GM19025 (cell line): ENCODE measurements around the gene MAP2K6.

Experiments used
- ATAC-seq: cut with Tn5 transposase; IDR thresholded peaks from one replicate; pipeline ENCODE4 v1.9.1; 2021; ENCODE audit warnings: mild to moderate bottlenecking, low read depth, moderate library complexity; ENCODE audit not compliant: unreplicated experiment

The MAP2K6 gene

DNA sequence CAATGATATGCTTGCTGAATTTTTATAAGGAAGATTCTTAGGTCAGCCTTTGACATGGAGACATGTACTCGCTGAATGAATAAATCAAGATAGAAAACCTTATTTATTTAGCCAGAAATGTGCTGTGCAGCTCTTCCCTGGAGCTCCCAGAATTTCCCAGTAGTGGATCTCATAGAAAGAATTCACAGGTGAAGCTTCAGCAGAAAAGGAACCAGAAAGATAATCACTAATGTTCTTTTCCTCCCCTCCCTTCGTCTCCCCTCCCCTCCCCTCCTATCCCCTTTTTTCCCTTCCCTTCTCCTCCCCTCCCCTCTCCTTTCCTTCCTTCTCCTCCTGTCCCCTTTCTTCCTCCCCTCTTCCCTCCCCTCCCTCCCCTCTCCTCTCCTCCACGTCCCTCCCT lies 158.2 kb downstream of the MAP2K6 start:
- no peak for ATAC-seq

DNA sequence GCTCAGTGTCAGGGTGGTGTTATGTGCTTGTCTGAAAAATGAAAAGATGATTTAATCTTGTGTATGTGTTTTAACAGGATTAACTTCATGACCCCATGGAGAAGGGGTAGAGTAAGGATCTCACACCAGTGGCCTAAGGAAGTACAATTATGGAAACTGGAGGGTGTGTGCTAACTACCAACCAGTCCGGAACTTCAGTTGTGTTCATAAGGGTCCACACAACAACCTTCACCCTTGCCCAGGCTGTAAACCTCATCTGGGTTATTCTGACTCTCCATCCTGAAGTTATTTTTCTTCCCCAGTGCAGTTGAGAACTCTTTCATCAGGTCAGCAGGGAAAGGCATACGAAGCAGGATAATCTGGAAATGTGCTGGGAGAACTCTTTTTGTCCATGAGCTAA lies 158.9 kb downstream of the MAP2K6 start:
- no peak for ATAC-seq

GRCh38 chr17:69574257-69575197 lies 160.0 kb downstream of the MAP2K6 start:
- ATAC-seq = no peak

DNA sequence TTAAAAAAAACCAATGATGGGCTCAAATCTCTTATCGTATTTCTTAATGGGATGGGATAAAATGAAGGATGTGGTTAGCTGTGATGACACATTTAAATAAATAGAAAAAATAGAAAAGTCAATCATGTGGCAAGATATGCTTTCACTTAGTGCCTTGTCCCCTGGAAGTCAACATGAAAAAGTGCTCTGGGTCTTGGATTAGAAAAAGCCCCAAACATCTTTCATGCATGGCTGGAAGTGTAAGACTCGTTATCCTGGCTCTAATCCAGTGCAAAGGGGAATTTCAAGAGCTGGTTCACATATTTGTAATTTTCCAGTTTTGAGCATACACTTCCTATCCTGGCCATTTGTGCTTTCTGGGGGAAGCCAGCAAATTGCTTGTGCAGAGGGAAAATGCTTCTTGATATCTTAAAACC lies 160.9 kb downstream of the MAP2K6 start:
- ATAC-seq = no peak

GRCh38 chr17:69577098-69577497 lies 162.6 kb downstream of the MAP2K6 start:
- no peak for ATAC-seq

DNA sequence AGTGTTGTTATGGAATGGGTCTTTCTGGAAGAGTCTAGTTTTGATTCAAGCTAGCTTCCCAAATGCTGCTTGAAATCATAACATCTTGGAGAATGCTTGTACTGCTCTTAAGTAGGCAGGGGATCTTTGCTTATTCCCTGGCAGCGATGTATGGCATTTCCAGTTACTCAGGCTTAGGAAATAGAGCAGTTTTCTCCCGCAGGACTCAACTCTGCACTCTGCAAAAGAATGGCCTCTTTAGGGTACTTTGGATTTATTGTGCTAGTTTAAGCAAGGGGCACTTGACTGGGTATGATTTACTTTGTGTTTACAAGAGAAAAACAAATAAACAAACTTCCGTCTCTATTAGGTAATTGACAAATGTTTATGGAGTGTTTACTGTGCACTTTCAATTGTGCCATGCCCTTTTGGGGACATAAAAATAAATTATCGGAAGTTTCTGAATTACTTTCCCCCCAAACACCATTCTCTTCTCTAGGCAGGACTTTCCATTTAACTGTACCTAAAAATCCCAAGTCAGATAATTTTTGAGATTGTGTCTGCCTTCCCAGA lies 164.0 kb downstream of the MAP2K6 start:
- ATAC-seq = no peak

DNA sequence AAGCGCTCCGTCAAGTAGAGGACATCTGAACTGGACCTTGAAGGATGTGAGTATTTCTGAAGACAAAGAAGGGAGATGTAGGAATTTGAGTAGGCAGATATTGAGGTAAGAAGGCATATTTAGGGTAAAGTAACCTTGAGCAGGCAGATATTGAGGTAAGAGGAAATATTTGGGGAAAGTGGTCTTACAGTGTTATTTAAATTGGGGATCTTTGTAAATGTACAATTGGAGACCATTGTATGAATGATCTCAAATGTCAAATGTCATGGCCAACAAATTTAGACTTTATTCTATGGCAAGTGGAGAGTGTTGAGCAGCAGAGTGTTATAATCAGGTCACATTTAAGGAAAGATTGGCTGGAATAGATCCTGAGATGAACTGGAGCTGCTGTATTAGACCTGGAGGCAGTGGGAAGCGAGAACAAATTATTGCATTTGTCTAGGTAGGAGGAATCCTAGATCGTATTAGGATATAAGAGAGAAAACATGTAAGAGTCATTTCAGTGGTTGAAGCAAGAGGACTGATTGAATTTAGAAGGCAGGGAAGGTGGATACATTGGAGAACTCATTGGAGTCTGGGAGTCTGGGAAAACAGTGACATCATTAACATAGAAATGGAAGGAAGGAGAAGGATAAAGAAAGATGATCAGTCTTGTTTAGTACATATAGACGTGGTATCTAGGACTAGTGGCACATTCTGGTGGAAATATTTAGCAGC lies 165.6 kb downstream of the MAP2K6 start:
- no peak for ATAC-seq

GRCh38 chr17:69581061-69581961 lies 166.8 kb downstream of the MAP2K6 start:
- peak; percentile 58 for ATAC-seq

DNA sequence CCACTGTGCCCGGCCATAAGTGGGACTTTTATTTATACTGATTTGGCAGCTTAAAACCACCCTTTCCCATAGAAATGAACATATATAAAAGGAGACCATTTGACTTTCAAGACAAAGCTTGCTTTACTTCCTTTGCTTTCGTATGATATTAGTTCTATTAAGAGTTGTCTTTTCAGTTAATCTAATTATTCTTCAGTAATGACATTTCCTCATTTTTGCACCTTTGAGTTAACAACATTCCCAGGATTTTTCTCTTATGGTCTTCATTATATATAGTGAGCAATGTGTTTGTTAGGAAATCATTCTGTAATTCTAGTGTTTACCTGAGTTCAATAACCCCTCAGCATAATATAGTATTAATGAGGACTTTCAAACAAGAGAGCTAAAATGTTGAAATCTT lies 173.8 kb downstream of the MAP2K6 start:
- no peak for ATAC-seq

DNA sequence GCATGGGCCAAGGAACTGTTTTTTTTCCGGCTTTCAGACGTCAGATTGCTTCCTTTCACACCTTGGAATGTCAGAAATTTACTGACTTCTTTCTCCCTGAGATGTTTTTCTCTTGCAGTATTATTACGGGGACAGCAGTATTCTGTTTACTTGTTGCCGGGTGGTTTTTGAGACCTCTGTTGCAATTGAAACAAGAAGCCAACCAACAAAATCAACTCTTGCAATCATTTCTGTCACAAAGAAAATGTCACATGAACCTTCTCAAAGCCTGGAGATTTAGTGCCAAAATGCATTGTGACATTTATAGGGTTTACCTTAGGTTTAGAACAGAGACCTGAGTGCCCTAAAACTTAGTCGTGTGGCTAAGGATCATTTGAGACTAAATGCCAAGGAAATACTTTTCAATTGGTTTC lies 174.3 kb downstream of the MAP2K6 start:
- ATAC-seq = no peak

DNA sequence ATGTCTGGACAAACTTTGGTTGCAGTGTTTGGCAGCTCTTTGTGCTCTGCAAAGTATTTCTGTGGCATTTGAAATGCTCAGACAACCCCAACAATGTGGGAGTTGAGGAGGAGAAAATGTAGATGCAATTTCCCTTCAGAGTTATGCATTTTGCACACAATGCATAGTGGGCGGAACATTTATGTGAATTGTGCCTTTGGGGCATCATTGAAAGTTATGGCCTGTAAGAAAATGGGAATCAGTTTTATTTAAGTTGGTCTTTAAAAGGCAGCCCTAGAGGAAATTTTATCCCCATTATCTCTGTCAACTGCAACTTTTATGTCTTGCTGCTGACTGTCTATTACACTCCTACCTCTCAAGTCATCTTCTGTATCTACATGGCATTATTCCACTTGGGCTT lies 176.2 kb downstream of the MAP2K6 start:
- ATAC-seq = no peak

- ATAC-seq = no peak
Observed at GRCh38 chr17:69592692-69593350, 178.3 kb downstream of the MAP2K6 start.

GRCh38 chr17:69593351-69593715 lies 178.8 kb downstream of the MAP2K6 start:
- ATAC-seq = no peak

- no peak for ATAC-seq
Observed at GRCh38 chr17:69593716-69594115, 179.2 kb downstream of the MAP2K6 start.

DNA sequence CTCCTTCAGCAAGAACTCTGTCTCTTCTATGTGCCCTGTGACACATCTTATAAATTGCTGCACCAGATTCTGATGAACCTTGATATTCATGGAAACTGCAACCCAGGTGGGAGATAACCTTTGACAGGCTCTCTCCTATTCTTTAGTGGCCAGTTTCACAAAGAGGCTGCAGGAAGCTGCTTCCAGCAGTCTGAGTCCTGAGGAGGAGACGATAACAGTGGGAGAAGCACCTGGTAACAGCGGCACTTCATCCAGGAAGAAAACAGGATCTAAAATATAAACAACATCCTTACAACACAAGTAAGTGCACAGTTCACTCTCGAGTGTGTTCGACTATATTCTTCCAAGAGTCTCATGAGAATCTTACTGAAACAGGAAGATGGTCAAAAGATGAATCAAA lies 180.1 kb downstream of the MAP2K6 start:
- no peak for ATAC-seq

DNA sequence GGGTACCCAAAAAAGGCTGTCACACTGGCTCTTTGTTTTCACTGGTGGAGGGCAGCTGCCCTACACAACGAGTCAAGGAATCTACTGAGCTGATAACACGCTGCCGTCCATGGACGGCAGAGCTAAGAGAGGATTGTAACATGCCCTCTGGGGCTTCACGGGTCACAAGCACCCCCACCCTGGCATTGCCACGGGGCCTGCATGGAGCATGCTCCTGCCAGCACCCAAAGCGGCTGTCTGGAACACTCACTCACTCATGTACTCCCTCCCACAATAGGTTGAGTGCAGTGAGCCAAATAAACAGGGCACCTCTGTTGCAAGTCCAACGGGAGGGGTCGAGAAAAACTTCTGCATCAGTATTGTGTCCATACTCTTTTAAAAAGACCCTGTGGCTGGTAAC lies 181.6 kb downstream of the MAP2K6 start:
- ATAC-seq = no peak

GRCh38 chr17:69597898-69598692 lies 183.6 kb downstream of the MAP2K6 start:
- no peak for ATAC-seq

DNA sequence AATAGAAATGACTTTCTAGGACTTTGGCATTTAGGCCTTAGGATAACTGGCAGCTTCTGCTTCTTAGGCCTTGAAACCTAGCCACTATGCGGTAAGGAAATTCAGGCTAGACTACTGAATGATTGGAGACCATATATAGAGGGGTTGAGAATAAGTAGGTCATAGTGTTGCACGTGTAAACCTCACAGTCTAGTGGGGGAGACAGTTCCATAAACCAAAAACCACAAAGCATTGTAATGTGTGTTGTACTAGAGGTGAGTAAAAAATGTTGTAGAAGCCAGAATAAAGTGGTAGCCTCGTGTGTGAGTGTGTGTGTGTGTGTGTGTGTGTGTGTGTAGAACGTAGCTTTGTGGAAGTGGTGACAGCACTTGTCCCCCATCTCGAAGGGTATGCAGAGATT lies 188.5 kb downstream of the MAP2K6 start:
- ATAC-seq = no peak
